C4-2B (cell line): ENCODE results near the gene NAV2.
"Not testable (repeated sequence)": the region's sequence is repeated elsewhere in the genome, so short reads cannot be mapped to it uniquely, and the experiment has no call there.

Source experiments
- H3K27ac ChIP-seq: fragments of 450-650 bp; 2 replicates; pipeline ENCODE4 v1.5.1; 2017
- CTCF ChIP-seq: fragments of 450-650 bp; conservative IDR thresholded peaks from 2 replicates; pipeline ENCODE4 v1.5.1; 2017; ENCODE audit warnings: mild to moderate bottlenecking
- ZFX ChIP-seq: fragments of 450-650 bp; IDR thresholded peaks from 2 replicates; pipeline ENCODE4 v1.6.1; 2017

Gene NAV2

GRCh38 chr11:19996571-19996970 is 283.9 kb downstream of the NAV2 start:
- TF ChIP-seq CTCF, result no peak
- TF ChIP-seq ZFX, result no peak
- H3K27ac ChIP-seq, result no peak overlapping the region

- no peak overlapping the region for H3K27ac ChIP-seq
- TF ChIP-seq ZFX (no peak), CTCF (no peak)
Observed at GRCh38 chr11:20000022-20000350, 287.3 kb downstream of the NAV2 start.

GRCh38 chr11:20000351-20001134 is 287.9 kb downstream of the NAV2 start:
- no peak for TF ChIP-seq CTCF
- TF ChIP-seq ZFX, result no peak
- no peak overlapping the region for H3K27ac ChIP-seq

- H3K27ac ChIP-seq, result no peak overlapping the region
- no peak for TF ChIP-seq ZFX
Observed at GRCh38 chr11:20002312-20003216, 289.9 kb downstream of the NAV2 start.

- TF ChIP-seq ZFX, result no peak
- TF ChIP-seq CTCF, result no peak
- no peak overlapping the region for H3K27ac ChIP-seq
Observed at GRCh38 chr11:20003351-20003750, 290.7 kb downstream of the NAV2 start.

GRCh38 chr11:20004866-20005265 is 292.2 kb downstream of the NAV2 start:
- TF ChIP-seq CTCF (no peak), ZFX (no peak)
- H3K27ac ChIP-seq, result no peak overlapping the region

- no peak overlapping the region for H3K27ac ChIP-seq
- TF ChIP-seq CTCF, result no peak
- no peak for TF ChIP-seq ZFX
Observed at GRCh38 chr11:20005747-20006146, 293.1 kb downstream of the NAV2 start.

GRCh38 chr11:20006618-20007017 is 294.0 kb downstream of the NAV2 start:
- H3K27ac ChIP-seq, result not testable (repeated sequence)
